Activated T-cell treated with anti-CD3 and anti-CD28 coated beads, Interleukin-2, amount 50 U/mL, for 24 hours (primary cell): ENCODE measurements around the gene CHST15.

Source experiments
- DNase-seq: peaks from one replicate; pipeline ENCODE4 v3.0.0-alpha.2; 2020
- H3K27ac Mint-ChIP-seq: 2 replicates; pipeline ENCODE4 v1.8.0; 2020; ENCODE audit warnings: mild to moderate bottlenecking, mixed read lengths
- H3K27me3 Mint-ChIP-seq: 2 replicates; pipeline ENCODE4 v1.8.0; 2020; ENCODE audit warnings: mixed read lengths
- H3K36me3 Mint-ChIP-seq: 2 replicates; pipeline ENCODE4 v1.8.0; 2020; ENCODE audit warnings: low read depth, mixed read lengths
- H3K4me1 Mint-ChIP-seq: 2 replicates; pipeline ENCODE4 v1.8.0; 2020; ENCODE audit warnings: low read depth, mixed read lengths
- H3K4me3 Mint-ChIP-seq: 2 replicates; pipeline ENCODE4 v1.8.0; 2020; ENCODE audit warnings: mild to moderate bottlenecking, moderate library complexity, mixed read lengths
- H3K9me3 Mint-ChIP-seq: 2 replicates; pipeline ENCODE4 v1.8.0; 2020; ENCODE audit warnings: mixed read lengths

Gene CHST15

DNA sequence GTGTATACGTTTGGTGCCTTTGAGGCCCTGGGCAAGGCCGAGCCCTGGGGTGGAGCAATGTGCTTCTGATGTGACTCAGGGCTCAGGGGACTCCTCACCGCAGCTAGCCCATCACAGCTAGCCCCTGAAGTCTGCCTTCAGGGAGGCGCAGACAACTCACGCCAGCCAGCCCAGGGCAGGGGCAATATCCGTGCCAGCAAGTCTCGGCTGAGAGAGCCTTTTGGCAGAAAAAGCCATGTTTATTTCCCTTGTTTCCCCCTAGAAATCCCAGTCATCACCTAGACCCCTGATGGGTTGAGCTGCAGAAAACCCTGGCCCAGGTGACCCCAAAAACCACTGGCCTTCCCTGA lies 90.4 kb downstream of the CHST15 start:
- Mint-ChIP-seq H3K4me1 (no peaks in the 10 kb centered on the region), H3K36me3 (no peaks in the 10 kb centered on the region), H3K27ac (no peak overlapping the region), H3K4me3 (no peak overlapping the region), H3K27me3 (no peaks in the 10 kb centered on the region), H3K9me3 (no peaks in the 10 kb centered on the region)
- DNase-seq = peak; percentile 12

DNA sequence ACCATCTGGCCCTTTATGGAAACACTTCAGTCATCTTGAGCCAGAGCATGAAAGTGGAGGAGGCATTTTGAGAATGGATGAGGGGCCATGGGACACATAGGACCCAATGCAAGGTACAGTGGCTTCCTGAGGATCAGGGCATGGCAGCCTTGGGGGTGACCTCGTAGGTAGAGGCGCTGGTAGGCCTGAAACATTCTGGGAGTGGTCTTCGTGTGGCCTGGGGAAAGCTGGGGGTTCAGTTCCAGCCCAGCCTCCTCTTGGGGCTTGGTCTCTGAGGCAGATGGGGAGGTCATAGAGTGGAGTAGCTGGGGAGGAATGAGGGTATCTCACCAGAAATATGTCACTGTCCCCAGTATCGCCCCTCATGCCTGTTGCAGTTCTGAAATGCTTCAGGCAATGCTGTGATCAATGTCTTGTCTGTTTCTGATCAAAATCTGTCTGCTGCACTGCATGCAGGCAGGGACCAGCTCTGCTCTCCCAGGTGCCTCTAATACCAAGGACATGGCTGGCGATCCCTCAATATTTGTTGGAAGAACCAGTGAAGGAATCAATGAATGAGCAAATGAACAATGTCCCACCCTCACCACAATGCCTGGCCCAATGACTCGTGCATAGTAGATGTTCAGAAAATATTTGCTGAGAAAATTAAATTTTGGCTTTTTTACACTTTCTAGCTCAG lies 90.9 kb downstream of the CHST15 start:
- no peaks in the 10 kb centered on the region for H3K9me3 Mint-ChIP-seq
- H3K36me3 Mint-ChIP-seq = no peaks in the 10 kb centered on the region
- H3K27me3 Mint-ChIP-seq = peaks cover 4% of the 10 kb centered on the region
- no peak for DNase-seq
- no peak overlapping the region for H3K27ac Mint-ChIP-seq
- no peak overlapping the region for H3K4me3 Mint-ChIP-seq
- no peaks in the 10 kb centered on the region for H3K4me1 Mint-ChIP-seq

DNA sequence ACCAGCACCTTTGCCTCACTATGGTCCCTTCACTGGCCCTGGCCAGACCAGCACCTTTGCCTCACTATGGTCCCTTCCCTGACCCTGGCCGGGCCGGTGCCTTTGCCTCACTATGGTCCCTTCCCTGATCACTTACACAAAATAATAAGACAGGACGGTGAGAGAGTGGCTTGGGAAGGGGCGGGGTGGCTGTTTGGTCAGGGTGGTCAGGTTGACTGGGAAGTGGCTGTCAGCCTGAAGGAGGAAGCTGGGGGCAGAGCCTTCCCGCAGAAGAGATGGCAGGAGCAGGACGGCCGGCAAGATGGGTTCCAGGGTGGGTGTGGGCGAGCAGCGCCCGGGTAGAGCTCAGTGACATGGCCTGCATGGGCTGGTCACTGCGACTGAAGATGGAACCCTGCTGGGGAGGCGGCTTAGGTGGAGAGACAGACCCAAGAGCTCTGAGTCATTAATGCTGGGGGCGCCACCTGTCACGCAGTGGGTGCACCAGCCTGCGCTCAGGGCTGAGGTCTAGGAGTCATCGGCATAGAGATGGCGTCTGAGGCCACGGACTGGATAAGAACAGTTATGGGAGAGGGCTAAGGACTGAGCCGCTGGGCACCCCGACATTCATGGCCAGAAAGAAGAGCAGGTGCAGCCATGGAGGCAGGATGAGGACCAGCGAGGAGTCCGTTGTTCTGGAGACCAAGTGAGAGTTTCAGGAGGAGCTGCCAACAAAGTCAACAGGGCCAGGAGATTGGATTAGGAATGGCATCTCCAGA lies 91.8 kb downstream of the CHST15 start:
- no peaks in the 10 kb centered on the region for H3K36me3 Mint-ChIP-seq
- H3K9me3 Mint-ChIP-seq = no peaks in the 10 kb centered on the region
- H3K27me3 Mint-ChIP-seq = peaks cover 12% of the 10 kb centered on the region
- no peak overlapping the region for H3K4me3 Mint-ChIP-seq
- H3K27ac Mint-ChIP-seq = no peak overlapping the region
- no peaks in the 10 kb centered on the region for H3K4me1 Mint-ChIP-seq
- DNase-seq = peak; percentile 21

DNA sequence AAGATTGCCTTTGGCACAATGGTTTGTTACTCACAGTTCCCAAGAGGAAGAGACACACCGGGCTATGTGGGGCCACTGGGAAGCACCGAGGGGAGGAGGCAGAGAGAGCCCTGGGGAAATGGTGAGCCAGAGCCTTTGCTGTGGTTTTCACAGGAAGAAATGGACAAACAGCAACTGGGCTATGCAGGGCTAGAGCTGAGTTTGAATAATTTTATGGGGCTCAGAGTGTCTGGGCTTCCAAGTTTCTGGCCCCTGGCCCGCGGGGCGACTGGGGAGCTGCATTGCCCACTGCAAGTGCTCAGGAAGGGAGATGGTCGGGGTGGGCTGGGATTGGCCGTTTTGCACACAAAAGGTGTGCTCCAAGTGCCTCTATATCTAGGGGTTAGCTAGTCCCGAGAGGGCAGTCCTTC lies 92.6 kb downstream of the CHST15 start:
- Mint-ChIP-seq H3K27ac (no peak overlapping the region), H3K27me3 (peaks cover 19% of the 10 kb centered on the region), H3K9me3 (no peaks in the 10 kb centered on the region), H3K36me3 (no peaks in the 10 kb centered on the region), H3K4me3 (no peak overlapping the region), H3K4me1 (peaks cover 1% of the 10 kb centered on the region)
- peak; percentile 7 for DNase-seq

DNA sequence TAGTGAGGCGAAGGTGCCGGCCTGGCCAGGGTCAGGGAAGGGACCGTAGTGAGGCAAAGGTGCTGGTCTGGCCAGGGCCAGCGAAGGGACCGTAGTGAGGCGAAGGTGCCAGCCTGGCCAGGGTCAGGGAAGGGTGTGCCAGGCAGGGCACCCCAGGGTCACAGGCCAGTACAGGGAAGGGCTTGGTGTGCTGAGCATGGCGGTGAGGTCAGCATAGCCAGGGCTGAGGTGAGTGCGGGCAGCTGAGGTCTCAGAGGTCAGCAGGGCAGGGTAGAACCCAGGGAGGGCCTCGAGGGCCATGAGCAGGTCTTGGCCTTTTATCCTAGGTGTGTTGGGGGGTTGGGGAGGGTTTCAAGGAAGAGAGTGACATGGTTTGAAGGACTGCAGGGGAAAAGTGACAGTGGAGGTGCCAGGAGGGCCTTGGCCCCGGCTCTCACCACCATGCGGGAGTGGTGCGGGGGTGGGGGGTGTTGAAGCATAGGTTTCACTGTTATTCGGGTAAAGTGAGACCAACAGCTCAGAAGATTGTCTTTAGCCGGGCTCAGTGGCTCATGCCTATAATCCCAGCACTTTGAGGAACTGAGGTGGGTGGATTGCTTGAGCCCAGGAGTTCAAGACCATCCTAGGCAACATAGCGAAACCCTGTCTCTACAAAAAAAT lies 93.3 kb downstream of the CHST15 start:
- no peaks in the 10 kb centered on the region for H3K9me3 Mint-ChIP-seq
- peaks cover 7% of the 10 kb centered on the region for H3K4me1 Mint-ChIP-seq

DNA sequence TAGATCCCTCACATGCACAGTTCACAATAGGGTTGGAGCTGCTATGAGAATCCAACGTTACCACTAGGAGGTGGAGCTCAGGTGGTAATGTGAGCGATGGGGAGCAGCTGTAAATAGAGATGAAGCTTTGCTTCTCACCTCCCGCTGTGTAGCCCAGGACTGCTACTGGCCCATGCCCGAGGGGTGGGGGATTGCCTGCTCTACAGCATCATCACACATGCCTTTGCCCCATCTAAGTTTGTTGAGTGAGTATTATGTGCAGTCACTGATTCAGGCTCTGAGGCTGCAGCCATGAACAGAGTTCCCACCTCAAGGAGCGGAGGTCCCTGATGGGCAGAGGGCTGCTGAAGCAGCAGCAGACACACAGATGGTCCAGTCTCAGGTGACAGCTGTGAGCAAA lies 94.1 kb downstream of the CHST15 start:
- Mint-ChIP-seq H3K9me3 (no peaks in the 10 kb centered on the region), H3K27ac (no peak overlapping the region), H3K36me3 (no peaks in the 10 kb centered on the region), H3K4me3 (no peak overlapping the region), H3K4me1 (peaks cover 14% of the 10 kb centered on the region), H3K27me3 (peaks cover 33% of the 10 kb centered on the region)
- no peak for DNase-seq

More for the DNA sequence above, 93.3 kb downstream of the CHST15 start:
- no peak overlapping the region for H3K4me3 Mint-ChIP-seq
- H3K27ac Mint-ChIP-seq = no peak overlapping the region
- peaks cover 25% of the 10 kb centered on the region for H3K27me3 Mint-ChIP-seq
- peak; percentile 15 for DNase-seq
- H3K36me3 Mint-ChIP-seq = no peaks in the 10 kb centered on the region

DNA sequence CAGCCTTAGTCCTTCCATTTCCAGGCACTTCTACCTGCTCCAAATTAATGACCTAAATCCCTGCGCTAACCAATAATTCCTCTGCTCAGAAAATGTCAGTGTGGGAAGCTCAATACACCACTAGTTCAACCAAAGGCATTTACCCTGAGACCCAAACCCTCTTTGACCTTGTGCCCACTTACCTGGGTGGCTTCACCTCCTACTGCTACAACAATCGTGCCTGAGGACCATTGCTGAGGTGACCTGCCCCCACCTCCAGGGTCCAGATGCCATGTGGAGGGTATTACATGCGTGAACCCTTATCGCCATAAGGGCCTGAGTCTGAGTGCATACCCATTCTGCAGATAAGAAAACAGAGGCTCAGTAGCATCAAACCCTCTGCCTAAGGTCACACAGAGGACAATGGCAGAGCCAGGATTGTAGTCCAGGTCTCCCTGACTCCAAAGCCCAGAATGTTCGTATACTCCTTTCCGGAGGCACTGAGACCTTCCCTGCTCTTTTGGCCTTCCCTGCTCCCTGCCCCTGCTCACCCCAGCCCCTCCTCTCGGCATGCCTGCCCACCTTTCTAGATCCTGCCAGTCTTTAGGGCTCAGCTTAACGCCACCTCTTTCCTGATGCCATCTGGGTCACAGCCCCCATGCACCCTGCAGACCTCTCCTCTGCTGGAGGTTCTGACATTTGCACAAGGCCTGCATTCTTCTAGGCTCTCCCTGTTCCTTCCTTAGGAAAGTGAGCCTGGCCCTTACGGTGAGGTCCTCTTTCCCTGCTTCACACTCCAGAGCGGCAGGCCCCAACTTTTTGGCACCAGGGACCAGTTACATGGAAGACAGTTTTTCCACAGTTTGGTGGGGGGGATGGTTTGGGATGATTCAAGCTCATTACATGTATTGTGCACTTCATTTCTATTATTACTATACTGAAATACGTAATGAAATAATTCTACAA lies 94.9 kb downstream of the CHST15 start:
- H3K36me3 Mint-ChIP-seq = no peaks in the 10 kb centered on the region
- peaks cover 14% of the 10 kb centered on the region for H3K4me1 Mint-ChIP-seq
- no peak overlapping the region for H3K4me3 Mint-ChIP-seq
- H3K9me3 Mint-ChIP-seq = no peaks in the 10 kb centered on the region
- DNase-seq = peak; percentile 17
- peaks cover 41% of the 10 kb centered on the region for H3K27me3 Mint-ChIP-seq
- no peak overlapping the region for H3K27ac Mint-ChIP-seq

DNA sequence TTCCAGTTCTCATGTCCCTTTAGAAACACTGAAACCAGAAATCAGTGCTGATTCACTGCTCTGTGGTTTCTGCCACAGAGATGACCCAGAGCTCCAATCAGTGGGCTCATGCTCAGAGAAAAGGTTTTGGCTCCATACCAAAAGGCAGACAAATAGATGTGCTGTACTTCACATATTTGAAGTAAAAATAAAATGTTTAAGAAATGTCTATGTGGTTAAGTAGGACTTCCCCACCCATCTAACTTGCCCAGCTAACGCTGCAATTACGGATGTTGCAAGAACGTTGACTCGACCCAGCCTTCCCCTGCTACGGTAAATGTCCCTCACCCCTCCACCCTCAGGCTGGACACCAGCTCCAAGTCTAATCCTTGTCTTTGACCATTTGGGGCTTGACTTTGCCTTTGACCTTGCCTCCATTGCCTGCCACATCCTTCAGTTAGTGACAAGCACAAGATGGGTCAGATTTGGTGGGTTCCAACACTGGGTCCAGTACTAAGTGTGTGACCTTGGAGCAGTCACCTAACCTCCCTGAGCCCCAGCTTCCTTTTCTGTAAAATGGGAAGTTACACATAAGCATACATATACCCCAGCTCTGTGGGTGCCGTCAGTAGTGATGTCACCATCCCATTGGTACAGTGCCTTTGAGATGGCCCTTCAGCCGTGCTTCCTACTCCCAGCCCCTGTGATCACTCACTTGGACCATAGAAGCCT lies 95.8 kb downstream of the CHST15 start:
- no peak for DNase-seq
- Mint-ChIP-seq H3K27me3 (peaks cover 49% of the 10 kb centered on the region), H3K4me1 (peaks cover 14% of the 10 kb centered on the region), H3K9me3 (no peaks in the 10 kb centered on the region), H3K36me3 (no peaks in the 10 kb centered on the region), H3K27ac (no peak overlapping the region), H3K4me3 (no peak overlapping the region)

DNA sequence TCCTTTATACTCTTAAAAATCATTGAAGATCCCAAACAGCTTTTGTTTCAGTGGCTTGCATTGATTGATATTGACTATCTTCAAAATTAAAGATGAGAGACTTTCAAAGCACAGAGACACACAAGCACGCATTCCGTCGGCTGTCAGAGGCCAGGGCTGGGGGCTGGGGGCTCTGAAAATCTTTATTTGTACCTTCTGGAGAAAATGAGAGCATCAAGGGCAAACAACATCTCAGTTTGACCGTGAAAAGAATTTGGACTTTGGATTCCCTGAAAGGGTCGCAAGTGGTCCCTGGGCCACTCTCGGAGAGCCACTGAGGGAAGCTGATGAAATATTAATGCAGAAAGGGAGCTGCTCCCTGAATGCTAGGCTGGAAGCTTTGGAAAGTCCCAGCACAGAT lies 96.4 kb downstream of the CHST15 start:
- DNase-seq = no peak
- peaks cover 54% of the 10 kb centered on the region for H3K27me3 Mint-ChIP-seq
- H3K27ac Mint-ChIP-seq = no peak overlapping the region
- H3K9me3 Mint-ChIP-seq = no peaks in the 10 kb centered on the region
- peaks cover 14% of the 10 kb centered on the region for H3K4me1 Mint-ChIP-seq
- H3K36me3 Mint-ChIP-seq = no peaks in the 10 kb centered on the region
- H3K4me3 Mint-ChIP-seq = no peak overlapping the region

DNA sequence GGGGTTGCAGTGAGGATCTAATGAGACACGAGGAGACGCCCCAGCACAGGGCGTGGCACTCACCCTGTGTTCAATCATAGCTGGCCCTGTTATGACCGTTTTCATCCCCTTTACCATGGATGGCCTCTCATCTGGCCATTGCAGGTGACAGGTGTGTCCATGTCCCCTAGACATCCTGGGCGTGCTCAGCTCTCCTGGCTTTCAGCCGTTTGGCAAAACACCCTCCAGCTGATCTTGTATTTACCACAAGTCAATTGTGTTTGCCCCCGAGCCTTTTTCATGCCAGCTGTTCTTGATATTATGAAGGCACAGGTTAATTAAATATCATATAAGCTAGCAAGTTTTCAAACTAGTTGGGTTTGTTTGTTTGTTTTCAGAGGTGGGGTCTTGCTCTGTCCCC lies 97.1 kb downstream of the CHST15 start:
- H3K27me3 Mint-ChIP-seq = peaks cover 57% of the 10 kb centered on the region
- no peak overlapping the region for H3K4me3 Mint-ChIP-seq
- no peaks in the 10 kb centered on the region for H3K9me3 Mint-ChIP-seq
- H3K4me1 Mint-ChIP-seq = peaks cover 14% of the 10 kb centered on the region
- H3K27ac Mint-ChIP-seq = no peak overlapping the region
- no peaks in the 10 kb centered on the region for H3K36me3 Mint-ChIP-seq
- no peak for DNase-seq

DNA sequence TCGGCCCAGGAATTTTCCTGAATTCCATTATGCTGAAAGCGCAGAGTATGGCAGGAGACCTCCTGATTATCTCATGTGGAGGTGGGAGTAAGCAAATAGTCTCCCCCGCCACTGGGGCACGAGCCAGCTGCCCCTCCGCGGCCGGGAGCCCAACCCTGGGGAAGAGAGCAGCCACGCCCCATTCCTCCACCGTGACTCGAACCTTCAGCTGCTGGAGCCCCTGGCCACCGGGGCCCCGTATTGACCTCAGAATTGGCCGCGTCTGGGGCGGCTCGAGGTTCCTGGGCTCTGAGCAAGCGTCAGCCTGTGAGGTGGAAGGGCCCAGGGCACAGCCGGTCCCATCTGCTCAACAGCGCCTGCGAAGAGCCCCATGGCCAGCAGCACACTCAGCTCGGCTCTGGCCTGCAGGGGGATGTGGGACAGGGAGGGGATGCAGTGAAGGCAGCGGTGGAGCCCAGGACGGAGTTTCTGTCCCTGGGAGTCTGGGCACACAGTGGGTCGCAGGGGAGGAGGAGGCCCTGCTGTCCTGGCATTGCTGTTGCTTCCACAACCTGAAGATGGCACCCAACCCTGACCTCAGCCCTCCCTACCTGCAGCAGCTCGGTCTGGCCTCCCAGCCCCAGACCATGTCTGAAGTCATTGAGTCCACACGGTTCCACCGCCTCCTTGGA lies 97.8 kb downstream of the CHST15 start:
- peaks cover 64% of the 10 kb centered on the region for H3K27me3 Mint-ChIP-seq
- H3K27ac Mint-ChIP-seq = no peak overlapping the region
- no peaks in the 10 kb centered on the region for H3K9me3 Mint-ChIP-seq
- H3K36me3 Mint-ChIP-seq = no peaks in the 10 kb centered on the region
- DNase-seq = peak; percentile 45
- peaks cover 14% of the 10 kb centered on the region for H3K4me1 Mint-ChIP-seq
- H3K4me3 Mint-ChIP-seq = no peak overlapping the region

DNA sequence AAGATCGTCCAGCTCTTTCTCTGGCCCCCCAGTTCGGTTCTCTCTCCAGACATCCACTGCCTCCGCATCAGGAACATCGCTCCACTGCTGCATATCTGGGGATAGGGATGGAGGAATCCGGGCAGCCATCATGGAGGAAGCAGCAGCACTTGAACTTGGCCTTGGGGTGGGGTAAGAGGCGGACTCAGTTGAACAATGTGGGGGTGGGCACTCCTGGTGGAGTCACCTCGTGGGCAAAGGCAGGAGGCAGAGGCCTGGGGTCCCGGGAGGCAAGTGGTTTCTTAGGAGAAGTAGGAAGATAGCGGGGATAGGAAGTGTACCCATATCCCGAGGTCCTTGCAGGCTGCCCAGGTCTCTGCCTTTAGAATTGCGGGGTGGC lies 98.3 kb downstream of the CHST15 start:
- Mint-ChIP-seq H3K36me3 (no peaks in the 10 kb centered on the region), H3K27ac (no peak overlapping the region), H3K9me3 (no peaks in the 10 kb centered on the region), H3K4me1 (peaks cover 14% of the 10 kb centered on the region), H3K27me3 (peaks cover 70% of the 10 kb centered on the region), H3K4me3 (peak overlapping the region; percentile 58)
- DNase-seq = no peak

DNA sequence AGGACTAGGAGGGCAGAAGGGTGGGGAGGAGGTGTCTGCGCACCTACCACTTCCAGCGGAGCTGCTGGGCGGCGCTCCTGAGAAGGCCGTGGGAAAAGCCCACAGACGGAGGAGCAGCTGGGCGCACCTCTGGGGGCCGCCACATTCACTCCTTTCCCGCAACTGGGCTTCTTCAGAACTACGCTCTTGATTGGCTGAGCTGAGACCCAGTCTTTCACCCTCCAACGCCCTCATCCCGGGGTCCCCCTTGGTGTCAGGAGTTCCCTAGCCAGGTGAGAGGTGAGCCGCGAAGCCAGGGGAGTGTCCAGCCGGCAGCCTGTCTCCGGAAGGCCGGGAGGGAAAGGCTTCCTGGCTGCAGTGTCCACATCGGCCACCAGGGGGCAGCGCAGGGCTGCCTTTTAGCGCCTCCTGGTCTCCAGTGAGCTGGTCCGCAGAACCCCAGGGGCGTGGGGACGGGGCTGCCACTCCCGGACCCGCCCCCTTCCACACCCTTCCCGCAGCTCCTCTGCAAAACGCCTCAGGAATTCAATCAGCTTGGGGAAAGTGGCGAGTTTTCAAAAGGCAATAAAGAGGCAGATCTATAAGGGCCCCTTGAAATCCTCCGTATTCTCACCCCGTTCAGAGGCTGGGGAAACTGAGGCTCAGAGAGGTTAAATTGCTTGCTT lies 98.8 kb downstream of the CHST15 start:
- no peaks in the 10 kb centered on the region for H3K9me3 Mint-ChIP-seq
- H3K4me1 Mint-ChIP-seq = peaks cover 14% of the 10 kb centered on the region
- no peak overlapping the region for H3K27ac Mint-ChIP-seq
- DNase-seq = peak; percentile 92
- no peaks in the 10 kb centered on the region for H3K36me3 Mint-ChIP-seq
- peak overlapping the region; percentile 58 for H3K4me3 Mint-ChIP-seq
- H3K27me3 Mint-ChIP-seq = peaks cover 75% of the 10 kb centered on the region
